ENCODE results near the gene TENM4. TPM values are rescaled to one million over a fixed set of nuclear protein-coding genes. Genes with fewer than 3 reads are reported as not detected.

Gene TENM4
- total and polyA plus RNA-seq, 2 of the 8 experiments (the other 6 are each of a cell fraction or from before 2014, with no cell fraction given): 3.5 to 7.2 TPM

GRCh38 chr11:78949976-78950690 lies 490.7 kb downstream of the TENM4 start:
- H3K79me2 ChIP-seq (ENCODE audit: control insufficient read depth in 1 of 2, insufficient read depth in 2 of 2, low read length in 2 of 2): no peaks in the 10 kb centered on the region
- no peak overlapping the region for H2BK120ac ChIP-seq (replicated peaks; ENCODE audit: low read depth, low read length)
- no peaks in the 10 kb centered on the region; a peak in 1 of 7 replicates for H3K27me3 ChIP-seq (replicated peaks in 1 of 4; ENCODE audit: control insufficient read depth in 3 of 4, extremely low read depth in 1 of 4, insufficient read depth in 3 of 4, low read length in 3 of 4)
- TF ChIP-seq BCL11A (IDR thresholded peaks at IDR 0.05; ENCODE audit: low read depth in 2 of 2, low read length in 2 of 2) (no peak), SIX5 (IDR thresholded peaks at IDR 0.05; ENCODE audit: low read depth, low read length) (no peak), NRF1 (IDR thresholded peaks at IDR 0.05; ENCODE audit: low read depth, low read length) (no peak), SRF (IDR thresholded peaks at IDR 0.05; ENCODE audit: low read depth, low read length) (no peak), ZNF274 (IDR thresholded peaks at IDR 0.05; ENCODE audit: borderline replicate concordance, extremely low read depth, low read length) (no peak), KDM4A (IDR thresholded peaks at IDR 0.05; ENCODE audit: low read depth, low read length, severe bottlenecking) (no peak), GABPA (IDR thresholded peaks at IDR 0.05; ENCODE audit: borderline replicate concordance, insufficient read depth, low read length) (no peak), TCF12 (IDR thresholded peaks at IDR 0.05; ENCODE audit: low read depth, low read length) (no peak), GTF2F1 (IDR thresholded peaks at IDR 0.05; ENCODE audit: borderline replicate concordance, low read depth, low read length) (no peak), CBX8 (IDR thresholded peaks at IDR 0.05; ENCODE audit: borderline replicate concordance, low read depth, low read length) (no peak), PHF8 (conservative IDR thresholded peaks at IDR 0.05; ENCODE audit: low read depth, low read length) (no peak)
- peaks cover 0 to 9% (median 0%) of the 10 kb centered on the region in 4 experiments; a peak in 2 of 7 replicates for H3K4me1 ChIP-seq (replicated peaks in 1 of 4; ENCODE audit: control insufficient read depth in 3 of 4, insufficient read depth in 4 of 4, low read length in 3 of 4)
- no peak overlapping the region for H4K91ac ChIP-seq (replicated peaks; ENCODE audit: insufficient read length, low read length)
- no peak overlapping the region for H3K27ac ChIP-seq (ENCODE audit: low read depth, low read length)
- no peak overlapping the region for H3K23ac ChIP-seq (ENCODE audit: insufficient read length)
- no peaks in the 10 kb centered on the region for H3K23me2 ChIP-seq (ENCODE audit: low read depth, low read length)
- no peak overlapping the region for H3K18ac ChIP-seq (ENCODE audit: extremely low read depth, low read length)
- H2BK20ac ChIP-seq (ENCODE audit: low read length): no peak overlapping the region
- H4K8ac ChIP-seq (ENCODE audit: extremely low read depth, insufficient read depth, low read length): no peak overlapping the region
- H4K5ac ChIP-seq (ENCODE audit: insufficient read length, low read depth, low read length): no peak overlapping the region
- ChIA-PET POLR2A (ENCODE audit: partially characterized antibody) (no interaction called here), CTCF (ENCODE audit: partially characterized antibody) (interaction anchor here (0.6 to 3.3 kb wide), 10 partner anchors 10 to 303 kb away, joined by 3 to 21 read pairs (median 4); no protein-coding TSS in a partner anchor)
- WGBS, 2 experiments (ENCODE audit: extremely low coverage in 1 of 2, insufficient coverage in 1 of 2, insufficient read length in 1 of 2, insufficient replicate concordance in 2 of 2, low coverage in 1 of 2, low lambda C conversion rate in 2 of 2, missing lambda C conversion rate in 1 of 2): 68% methylated on average over 6 of the region's 6 CpGs; no CpG with 5 or more reads in 1 of the 2 experiments
- H2AFZ ChIP-seq (ENCODE audit: low read length): no peak overlapping the region
- no peak overlapping the region for H2AK5ac ChIP-seq (ENCODE audit: low read depth, low read length)
- no peaks in the 10 kb centered on the region for H3K9me3 ChIP-seq (ENCODE audit: insufficient read depth in 2 of 2, low read depth in 1 of 2, low read length in 1 of 2)
- H3K9ac ChIP-seq (replicated peaks in 1 of 4; ENCODE audit: extremely low read depth in 1 of 4, low read depth in 3 of 4, low read length in 3 of 4): no peak overlapping the region
- H2BK12ac ChIP-seq (ENCODE audit: low read depth, low read length): no peak overlapping the region
- no peak overlapping the region for H2BK5ac ChIP-seq (ENCODE audit: low read depth, low read length)
- no peak for FAIRE-seq
- no peaks in the 10 kb centered on the region for H3K79me1 ChIP-seq (ENCODE audit: low read depth, low read length)
- no peak overlapping the region for H3K14ac ChIP-seq (ENCODE audit: insufficient read length)
- H4K20me1 ChIP-seq (replicated peaks in 1 of 2; ENCODE audit: control insufficient read depth in 1 of 2, insufficient read depth in 2 of 2, low read length in 2 of 2): peaks cover 0 to 3% of the 10 kb centered on the region in 2 experiments
- H3K4me3 ChIP-seq (ENCODE audit: extremely low read depth in 1 of 4, insufficient read depth in 2 of 4, low read depth in 3 of 4, low read length in 4 of 4): no peak overlapping the region
- H2BK15ac ChIP-seq (ENCODE audit: low read length): no peak overlapping the region
- no peak overlapping the region for H3K4ac ChIP-seq (replicated peaks; ENCODE audit: insufficient read length, low read depth, low read length)
- H3K56ac ChIP-seq (replicated peaks; ENCODE audit: insufficient read length, low read depth, low read length): no peak overlapping the region
- no peak for DNase-seq (ENCODE audit: low read depth in 1 of 2, low spot score in 2 of 2)
- H3K36me3 ChIP-seq (ENCODE audit: control insufficient read depth in 2 of 4, insufficient read depth in 4 of 4, low read length in 3 of 4): no peaks in the 10 kb centered on the region
- no peak overlapping the region for H3K4me2 ChIP-seq (ENCODE audit: insufficient read depth in 1 of 2, low read depth in 2 of 2, low read length in 2 of 2)
